HG03442 (cell line): ENCODE results near the gene MORN1.

ENCODE experiments used
- ATAC-seq: cut with Tn5 transposase; IDR thresholded peaks from one replicate; pipeline ENCODE4 v1.9.1; 2021; ENCODE audit warnings: mild to moderate bottlenecking, moderate library complexity; ENCODE audit not compliant: unreplicated experiment

Gene MORN1

DNA sequence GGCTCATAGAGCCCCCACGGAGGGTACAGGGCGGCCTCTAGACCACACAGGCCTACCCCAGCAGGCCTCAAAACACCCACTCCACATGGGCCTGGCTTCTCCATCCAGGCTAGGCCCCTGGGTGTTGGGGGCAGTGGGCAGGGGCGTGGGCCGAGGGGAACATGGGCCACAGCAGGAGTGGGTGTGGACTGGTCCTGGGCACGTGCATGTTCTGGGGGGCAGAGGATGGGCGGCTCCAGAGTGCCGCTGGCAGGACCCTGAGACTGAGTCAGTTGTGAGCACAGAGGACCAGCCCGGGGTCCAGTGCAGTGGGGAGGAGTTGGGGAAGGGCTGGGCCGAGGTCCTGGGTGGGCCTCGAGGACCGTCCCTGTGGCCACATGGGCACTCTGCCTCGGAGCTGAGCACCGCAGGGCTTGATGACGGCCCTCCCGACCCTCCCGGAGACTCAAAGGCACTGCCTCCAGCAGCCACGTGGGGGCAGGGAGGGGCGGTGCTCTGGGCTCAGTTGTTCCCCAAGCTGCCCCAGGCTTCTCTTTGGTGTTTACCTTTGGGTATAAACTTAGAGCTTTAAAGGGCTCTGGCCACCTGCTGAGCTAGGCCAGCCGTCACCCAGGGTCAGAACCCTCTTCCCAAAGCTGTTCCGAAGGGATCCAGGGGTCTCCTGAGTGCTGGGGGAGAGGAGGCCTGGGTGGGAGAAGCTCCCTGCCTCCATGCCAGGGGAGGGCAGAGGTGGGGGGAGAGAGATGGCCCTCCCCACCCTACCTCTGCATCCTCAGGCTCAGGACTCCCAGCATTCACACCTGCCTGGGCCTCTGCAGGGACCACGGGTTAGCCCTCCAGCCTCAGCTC, 79.9 kb downstream of the MORN1 start:
- ATAC-seq, result no peak

GRCh38 chr1:2310332-2311183, 80.8 kb downstream of the MORN1 start:
- ATAC-seq, result no peak

DNA sequence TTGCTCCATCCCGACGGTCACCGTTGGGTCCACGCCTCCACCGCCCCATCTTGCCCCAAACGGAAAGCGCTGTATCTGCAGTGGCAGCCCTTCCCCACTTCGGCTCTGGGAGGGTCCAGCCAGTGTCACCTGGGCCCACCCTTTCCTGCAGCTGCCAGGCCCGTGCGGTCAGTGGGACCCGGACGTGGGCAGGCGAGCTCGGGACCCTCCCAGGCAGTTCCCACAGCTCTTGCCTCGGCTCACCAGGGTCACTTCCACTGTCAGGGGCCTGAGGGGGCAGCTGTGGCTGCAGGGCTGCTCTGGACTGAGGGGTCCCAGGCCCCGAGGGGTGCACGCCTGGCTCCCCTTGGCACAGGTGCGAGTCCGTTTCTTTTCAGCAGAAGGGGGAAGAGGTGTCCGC, 82.5 kb downstream of the MORN1 start:
- no peak for ATAC-seq

GRCh38 chr1:2307972-2308371, 83.4 kb downstream of the MORN1 start:
- ATAC-seq, result no peak

- no peak for ATAC-seq
Observed at GRCh38 chr1:2307064-2307605, 84.2 kb downstream of the MORN1 start.

GRCh38 chr1:2306151-2306978, 85.0 kb downstream of the MORN1 start:
- ATAC-seq, result no peak

- no peak for ATAC-seq
Observed at GRCh38 chr1:2304921-2305681, 86.3 kb downstream of the MORN1 start.

- ATAC-seq, result no peak
Observed at GRCh38 chr1:2304282-2304681, 87.1 kb downstream of the MORN1 start.

DNA sequence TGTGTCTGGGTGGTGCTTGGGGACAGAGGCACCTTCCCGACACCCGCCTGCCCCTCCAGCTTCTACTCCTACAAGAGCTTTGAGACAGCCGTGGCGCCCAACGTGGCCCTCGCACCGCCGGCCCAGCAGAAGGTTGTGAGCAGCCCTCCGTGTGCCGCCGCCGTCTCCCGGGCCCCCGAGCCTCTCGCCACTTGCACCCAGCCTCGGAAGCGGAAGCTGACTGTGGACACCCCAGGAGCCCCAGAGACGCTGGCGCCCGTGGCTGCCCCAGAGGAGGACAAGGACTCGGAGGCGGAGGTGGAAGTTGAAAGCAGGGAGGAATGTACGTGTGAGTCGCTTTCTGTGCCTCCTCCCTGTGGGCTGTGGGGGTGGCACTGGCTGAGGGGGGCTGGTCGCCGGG, 87.6 kb downstream of the MORN1 start:
- no peak for ATAC-seq

DNA sequence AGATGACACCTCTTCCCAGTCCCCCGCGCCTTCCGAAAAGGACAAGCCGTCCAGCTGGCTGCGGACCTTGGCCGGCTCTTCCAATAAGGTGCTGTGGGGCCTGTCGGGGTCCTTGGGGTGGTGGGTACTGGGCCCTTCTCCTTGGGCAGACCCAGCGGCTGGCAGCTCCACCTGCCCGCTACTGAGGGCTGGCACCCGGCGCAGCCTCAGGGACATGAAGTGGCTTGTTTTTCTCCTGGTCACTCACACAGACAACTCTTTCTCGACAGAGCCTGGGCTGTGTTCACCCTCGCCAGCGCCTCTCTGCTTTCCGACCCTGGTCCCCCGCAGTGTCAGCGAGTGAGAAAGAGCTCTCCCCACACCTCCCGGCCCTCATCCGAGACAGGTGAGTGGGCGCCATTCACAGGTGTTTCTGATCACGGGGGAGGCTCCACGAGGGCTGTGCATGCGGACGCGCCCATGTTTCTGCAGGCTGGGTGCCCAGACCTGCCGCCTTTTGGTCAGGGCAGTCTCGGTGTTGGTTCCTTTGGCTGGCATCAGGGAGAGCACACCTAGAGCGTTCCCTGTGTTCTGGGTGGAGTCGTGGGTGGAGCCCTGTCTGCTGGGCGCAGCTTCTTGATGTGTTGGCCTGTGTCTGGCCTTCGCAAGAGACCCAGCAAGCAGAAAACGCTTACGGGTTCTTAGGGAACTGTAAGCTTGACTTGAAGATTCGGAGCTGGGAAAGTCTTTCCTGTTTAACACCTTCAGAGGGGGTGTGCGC, 88.2 kb downstream of the MORN1 start:
- ATAC-seq, result no peak

GRCh38 chr1:2302292-2302925, 88.9 kb downstream of the MORN1 start:
- ATAC-seq, result no peak

- no peak for ATAC-seq
Observed at GRCh38 chr1:2301607-2302291, 89.6 kb downstream of the MORN1 start.

DNA sequence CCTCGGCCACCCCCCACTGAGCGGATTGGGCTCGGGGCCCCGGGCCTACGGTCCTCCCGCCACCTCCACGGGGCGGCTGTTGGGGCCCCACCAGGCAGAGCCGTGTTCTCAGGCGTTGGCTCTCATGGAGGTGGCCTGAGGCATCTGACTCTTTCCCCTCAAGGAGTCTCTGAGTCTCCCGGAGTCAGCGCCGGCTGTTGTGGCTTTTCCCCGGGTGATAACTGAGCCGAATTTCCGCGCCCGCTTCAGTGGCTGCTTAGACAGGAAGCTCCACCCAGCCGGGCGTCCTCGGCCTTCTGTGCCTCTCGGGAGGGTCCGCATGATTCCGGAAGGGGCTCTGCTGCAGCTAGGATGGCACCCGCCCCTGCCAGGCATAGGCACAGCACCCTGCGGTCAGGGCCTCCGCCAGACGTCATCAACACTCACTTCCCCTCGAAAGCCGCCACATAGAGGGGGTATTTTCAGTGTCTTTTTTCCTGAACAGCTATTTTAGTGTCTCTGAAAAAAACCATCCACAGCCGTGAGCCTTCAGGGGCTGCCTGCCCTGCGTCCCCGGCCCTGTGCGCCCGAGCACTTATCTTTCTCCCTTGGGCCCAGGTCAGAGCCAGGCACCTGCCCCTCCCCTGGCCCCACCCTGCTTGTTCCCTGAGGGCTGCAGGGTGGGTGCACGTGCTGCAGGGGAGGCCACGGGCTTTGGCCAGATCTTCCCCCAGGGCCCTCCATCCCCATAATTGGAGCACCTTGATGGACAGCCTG, 90.3 kb downstream of the MORN1 start:
- ATAC-seq, result peak; percentile 30

GRCh38 chr1:2300004-2300771, 91.2 kb downstream of the MORN1 start:
- ATAC-seq, result peak; percentile 74

- no peak for ATAC-seq
Observed at GRCh38 chr1:2299131-2299627, 92.2 kb downstream of the MORN1 start.

DNA sequence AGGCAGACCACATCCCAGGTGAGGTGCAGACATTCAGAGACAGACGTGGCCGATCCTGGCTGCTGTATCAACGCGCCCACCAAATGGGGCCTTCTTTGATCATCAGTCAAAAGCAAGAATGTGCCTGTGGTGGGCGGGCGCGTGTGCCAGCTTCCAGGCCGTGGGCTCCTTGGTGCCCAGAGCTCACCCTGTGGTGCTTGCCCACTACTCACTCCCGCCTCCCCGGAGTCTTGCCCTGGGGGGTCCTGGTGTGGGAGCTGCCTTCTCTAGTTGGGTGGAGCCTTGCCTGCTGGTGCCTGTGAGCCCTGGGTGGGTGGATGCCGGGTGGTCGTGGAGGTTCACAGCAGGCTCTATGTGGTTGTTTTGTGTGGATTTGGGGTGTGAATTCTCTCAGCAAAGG, 92.7 kb downstream of the MORN1 start:
- no peak for ATAC-seq
